K562 (cell line): ENCODE measurements around the gene SORCS2. TPM values are rescaled to one million over a fixed set of nuclear protein-coding genes. Genes with fewer than 3 reads are reported as not detected.

Source experiments
- ATAC-seq: fragments of 200-7000 bp; cut with Tn5 transposase; 3 replicates; pipeline ENCODE4 v1.9.1; 2020; ENCODE audit warnings: moderate library complexity
- BruUV-seq: library from RNA; stranded (reverse); fragments of 400-500 nt; replicated peaks from 2 replicates; lab custom pipeline; 2021; lab: Mats Ljungman, UMichigan
- CTCF ChIA-PET: fragments of 300-600 bp; formaldehyde crosslinking; extraction: SDS; loops from one replicate; lab custom pipeline; 2021; ENCODE audit warnings: low intra/inter-chr PET ratio; lab: Yijun Ruan, JAX
- POLR2A ChIA-PET: fragments of 300-600, 350-650 bp; sonication (Branson Sonifier 250); formaldehyde crosslinking; extraction: SDS; loops from one replicate; lab custom pipeline; 2021; ENCODE audit warnings: antibody characterized with exemption, inconsistent platforms; lab: Yijun Ruan, JAX
- DNase-seq, 4 experiments: peaks; one replicate each; pipeline versions ENCODE4 v3.0.0 to v3.0.0-alpha.2; 2011 to 2018; ENCODE audit warnings: low spot score in 3 of 4, mixed read lengths in 3 of 4; ENCODE audit errors: extremely low read depth in 1 of 4
- FAIRE-seq: peaks from 2 replicates; lab custom pipeline; 2011; peaks lifted over from hg19 to GRCh38; lab: Jason Lieb, UNC
- H2AFZ ChIP-seq: 2 replicates; pipeline ENCODE4 v1.6.0; 2011; ENCODE audit warnings: low read depth, low read length, control low read depth, inconsistent platforms
- H3K27ac ChIP-seq: fragments of 200-600 bp; 3 replicates; pipeline ENCODE4 v1.8.0; 2011; ENCODE audit warnings: low read depth, mild to moderate bottlenecking, control low read depth, inconsistent platforms, low read length, moderate library complexity, mixed read lengths; ENCODE audit errors: extremely low read depth
- H3K27me3 ChIP-seq, 2 experiments: fragments of 300-600 bp in 1 of 2; 2 replicates in 1 of 2; 3 replicates in 1 of 2; pipeline versions ENCODE4 v1.6.0 to v1.8.0; 2011; ENCODE audit warnings: inconsistent platforms in 2 of 2, low read length in 2 of 2, mild to moderate bottlenecking in 1 of 2, mixed read lengths in 1 of 2, moderate library complexity in 1 of 2; ENCODE audit not compliant: control insufficient read depth in 2 of 2, insufficient read depth in 2 of 2
- H3K36me3 ChIP-seq: fragments of 300-600 bp; 3 replicates; pipeline ENCODE4 v1.8.0; 2011; ENCODE audit warnings: mild to moderate bottlenecking, low read length, inconsistent platforms; ENCODE audit not compliant: control insufficient read depth, insufficient read depth
- H3K4me1 ChIP-seq, 2 experiments: fragments of 200-600 bp in 1 of 2; replicated peaks in 1 of 2; 2 replicates in 1 of 2; 3 replicates in 1 of 2; pipeline versions ENCODE4 v1.5.1 to v1.8.0; 2011; ENCODE audit warnings: inconsistent platforms in 2 of 2, low read length in 2 of 2, mild to moderate bottlenecking in 1 of 2, mixed read lengths in 1 of 2, moderate library complexity in 1 of 2; ENCODE audit not compliant: control insufficient read depth in 2 of 2, insufficient read depth in 2 of 2
- H3K4me2 ChIP-seq: 2 replicates; pipeline ENCODE4 v1.6.1; 2011; ENCODE audit warnings: low read length, control low read depth, inconsistent platforms, mixed read lengths; ENCODE audit not compliant: insufficient read depth
- H3K4me3 ChIP-seq: fragments of 200-600 bp; sonication (generic), shearing (Covaris generic); 2 replicates; pipeline ENCODE4 v1.5.1; 2016; ENCODE audit warnings: control low read depth, inconsistent platforms
- H3K79me2 ChIP-seq: fragments of 200-600 bp; 3 replicates; pipeline ENCODE4 v1.8.0; 2011; ENCODE audit warnings: low read length, inconsistent platforms; ENCODE audit not compliant: control insufficient read depth, insufficient read depth
- H3K9ac ChIP-seq, 2 experiments: 2 replicates each; pipeline versions ENCODE4 v1.6.0 to v1.6.1; 2011; ENCODE audit warnings: low read depth in 2 of 2, low read length in 2 of 2, control low read depth in 1 of 2, inconsistent platforms in 1 of 2, mild to moderate bottlenecking in 1 of 2, mixed read lengths in 1 of 2; ENCODE audit not compliant: insufficient read depth in 1 of 2
- H3K9me1 ChIP-seq: one replicate; pipeline ENCODE4 v1.6.0; 2011; ENCODE audit warnings: inconsistent platforms, mild to moderate bottlenecking, low read length, moderate library complexity; ENCODE audit not compliant: control insufficient read depth, insufficient read depth
- H3K9me3 ChIP-seq: replicated peaks from 2 replicates; pipeline ENCODE4 v1.5.1; 2011; ENCODE audit warnings: low read depth, low read length, inconsistent platforms; ENCODE audit not compliant: control insufficient read depth, insufficient read depth
- H4K20me1 ChIP-seq: replicated peaks from 2 replicates; pipeline ENCODE4 v1.6.1; 2011; ENCODE audit warnings: low read length, inconsistent platforms, mixed read lengths; ENCODE audit not compliant: control insufficient read depth, insufficient read depth
- KLF6 ChIP-seq: fragments of 250-450 bp; sonication (Bioruptor Pico); IDR thresholded peaks from 2 replicates; pipeline ENCODE4 v1.4.0; 2020; ENCODE audit warnings: mild to moderate bottlenecking, moderate library complexity, borderline replicate concordance
- SREBF1 ChIP-seq: fragments of 150-350 bp; IDR thresholded peaks from 2 replicates; pipeline ENCODE4 v1.6.1; 2014; ENCODE audit warnings: antibody characterized with exemption, low read depth, low read length, borderline replicate concordance
- SRSF1 ChIP-seq: fragments of 200-400 bp; formaldehyde crosslinking; IDR thresholded peaks from 2 replicates; pipeline ENCODE4 v1.6.1; 2017; ENCODE audit warnings: mild to moderate bottlenecking, low read depth, low read length, moderate library complexity
- STAG1 ChIP-seq: sonication (generic); formaldehyde crosslinking; IDR thresholded peaks from 2 replicates; pipeline ENCODE4 v1.5.0; 2020; ENCODE audit warnings: missing genetic modification reagents, borderline replicate concordance
- XRCC3 ChIP-seq: fragments of 450-650 bp; IDR thresholded peaks from 2 replicates; pipeline ENCODE4 v1.6.1; 2017; ENCODE audit warnings: mild to moderate bottlenecking, moderate library complexity
- ZBTB8A ChIP-seq: fragments of 450-650 bp; IDR thresholded peaks from 2 replicates; pipeline ENCODE4 v1.6.1; 2018; ENCODE audit warnings: mild to moderate bottlenecking, moderate library complexity; ENCODE audit not compliant: partially characterized antibody
- ZNF24 ChIP-seq: fragments of 450-650 bp; IDR thresholded peaks from 2 replicates; pipeline ENCODE4 v1.6.1; 2016
- WGBS: fragments of 100-300 bp; shearing (Covaris generic); methylation state at CpG from one replicate; pipeline ENCODE4 v1.1.6; 2016; ENCODE audit warnings: low coverage, mixed read lengths; ENCODE audit not compliant: insufficient coverage; ENCODE audit errors: missing lambda C conversion rate; 5-methylcytosine and 5-hydroxymethylcytosine counted together
- in situ Hi-C: fragments of 300-500 bp; cut with MboI; formaldehyde crosslinking; loops from 4 replicates; pipeline ENCODE4 v1.15.0; 2018; ENCODE audit warnings: inconsistent platforms, mixed read lengths
- intact Hi-C: fragments of 100-400 bp; cut with micrococcal nuclease; formaldehyde crosslinking; loops from 2 replicates; pipeline ENCODE4 v1.14.2; 2022
- polyA plus RNA-seq, 8 experiments: library from polyadenylated mRNA; depleted of rRNA in 4 of 8; stranded (reverse) in 5 of 8; unstranded in 3 of 8; fragments of >200 nt; fragmentation: Nextera tagmentation in 2 of 8; fragmentation: Illumina TruSeq in 1 of 8; extraction: Ambion mirVana in 2 of 8; extraction: Trizol in 1 of 8; gene quantifications; 2 replicates each; pipeline versions ENCODE4 v1.2.1 to v1.2.3, GENCODE V29; 2011 to 2014; ENCODE audit warnings: inconsistent platforms in 1 of 8, missing spikeins in 1 of 8
- total RNA-seq, 7 experiments: library from RNA; depleted of rRNA in 6 of 7; stranded (reverse); fragments of >200 nt in 6 of 7; fragmentation: Illumina TruSeq in 2 of 7; extraction: Trizol in 2 of 7; gene quantifications; 2 replicates each; pipeline versions ENCODE4 v1.2.1 to v1.2.3, GENCODE V29; 2011 to 2021; ENCODE audit warnings: low replicate concordance in 1 of 7
- TF ChIP-seq, protein P1 (sequence below): IDR thresholded peaks from 3 replicates; pipeline ENCODE4 v1.6.1; 2011; ENCODE audit warnings: borderline replicate concordance, mild to moderate bottlenecking; ENCODE audit not compliant: insufficient read length, insufficient read depth
- TF ChIP-seq, protein P2 (sequence below): fragments of 250-450 bp; sonication (Bioruptor Pico); IDR thresholded peaks from 2 replicates; pipeline ENCODE4 v1.5.0; 2021
- TF ChIP-seq, protein P3 (sequence below): sonication (generic); formaldehyde crosslinking; IDR thresholded peaks from 2 replicates; pipeline ENCODE4 v1.8.1; 2023; ENCODE audit warnings: mild to moderate bottlenecking, missing genetic modification reagents
- TF ChIP-seq, protein P4 (sequence below): fragments of 250-450 bp; sonication (Bioruptor Pico); IDR thresholded peaks from 2 replicates; pipeline ENCODE4 v1.5.1; 2021; ENCODE audit warnings: mild to moderate bottlenecking
- TF ChIP-seq, protein P5 (sequence below): sonication (generic); formaldehyde crosslinking; IDR thresholded peaks from 2 replicates; pipeline ENCODE4 v1.8.0; 2023; ENCODE audit warnings: missing genetic modification reagents, mild to moderate bottlenecking, borderline replicate concordance

The SORCS2 gene
- total and polyA plus RNA-seq, 9 of the 15 experiments (the other 6 are each of a cell fraction or from before 2014, with no cell fraction given): not detected

DNA sequence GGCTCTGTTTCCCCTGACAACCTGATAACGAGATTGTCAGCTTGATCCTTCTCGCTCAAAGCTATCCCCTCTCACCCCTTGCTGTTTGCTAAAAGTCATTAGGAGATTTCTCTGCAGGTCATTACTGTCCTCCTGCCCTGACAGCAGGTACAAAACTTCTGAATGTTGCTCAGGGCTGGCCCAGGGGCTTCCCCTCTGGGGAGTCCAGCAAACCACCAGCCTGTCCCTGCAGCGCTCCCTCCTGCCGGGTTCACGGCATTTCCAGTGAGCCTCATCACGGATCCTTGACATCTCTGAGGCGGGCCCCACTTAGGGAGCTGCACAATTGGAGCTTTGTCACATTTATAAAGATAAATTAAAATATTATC, 5.2 kb upstream of the SORCS2 start:
- no peak overlapping the region for H3K9ac ChIP-seq
- H3K36me3 ChIP-seq: no peaks in the 10 kb centered on the region
- H3K79me2 ChIP-seq: no peaks in the 10 kb centered on the region
- WGBS: 0% methylated on average over 7 of the region's 7 CpGs
- H3K27ac ChIP-seq: no peak overlapping the region
- H3K27me3 ChIP-seq: peaks cover 23 to 49% of the 10 kb centered on the region in 2 experiments; a peak in 4 of 5 replicates
- no peaks in the 10 kb centered on the region for H3K9me1 ChIP-seq
- intact Hi-C loops: no loop called here
- CTCF ChIA-PET: no interaction called here
- H4K20me1 ChIP-seq: peaks cover 14% of the 10 kb centered on the region; the same call in 1 of the 2 replicates
- peak; percentile 45; the same call in 2 of the 3 replicates for ATAC-seq
- H3K4me2 ChIP-seq: no peak overlapping the region
- H3K4me1 ChIP-seq: peaks cover 0 to 4% of the 10 kb centered on the region in 2 experiments; a peak in 2 of 5 replicates
- no peak for DNase-seq
- FAIRE-seq: no peak
- in situ Hi-C loops: no loop called here
- no TSS peak for BruUV-seq
- H3K9me3 ChIP-seq: no peaks in the 10 kb centered on the region
- H3K4me3 ChIP-seq: no peak overlapping the region
- no peak overlapping the region for H2AFZ ChIP-seq
- POLR2A ChIA-PET: no interaction called here
- TF ChIP-seq, protein P1, sequence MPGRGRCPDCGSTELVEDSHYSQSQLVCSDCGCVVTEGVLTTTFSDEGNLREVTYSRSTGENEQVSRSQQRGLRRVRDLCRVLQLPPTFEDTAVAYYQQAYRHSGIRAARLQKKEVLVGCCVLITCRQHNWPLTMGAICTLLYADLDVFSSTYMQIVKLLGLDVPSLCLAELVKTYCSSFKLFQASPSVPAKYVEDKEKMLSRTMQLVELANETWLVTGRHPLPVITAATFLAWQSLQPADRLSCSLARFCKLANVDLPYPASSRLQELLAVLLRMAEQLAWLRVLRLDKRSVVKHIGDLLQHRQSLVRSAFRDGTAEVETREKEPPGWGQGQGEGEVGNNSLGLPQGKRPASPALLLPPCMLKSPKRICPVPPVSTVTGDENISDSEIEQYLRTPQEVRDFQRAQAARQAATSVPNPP: no peak
- TF ChIP-seq, protein P2, sequence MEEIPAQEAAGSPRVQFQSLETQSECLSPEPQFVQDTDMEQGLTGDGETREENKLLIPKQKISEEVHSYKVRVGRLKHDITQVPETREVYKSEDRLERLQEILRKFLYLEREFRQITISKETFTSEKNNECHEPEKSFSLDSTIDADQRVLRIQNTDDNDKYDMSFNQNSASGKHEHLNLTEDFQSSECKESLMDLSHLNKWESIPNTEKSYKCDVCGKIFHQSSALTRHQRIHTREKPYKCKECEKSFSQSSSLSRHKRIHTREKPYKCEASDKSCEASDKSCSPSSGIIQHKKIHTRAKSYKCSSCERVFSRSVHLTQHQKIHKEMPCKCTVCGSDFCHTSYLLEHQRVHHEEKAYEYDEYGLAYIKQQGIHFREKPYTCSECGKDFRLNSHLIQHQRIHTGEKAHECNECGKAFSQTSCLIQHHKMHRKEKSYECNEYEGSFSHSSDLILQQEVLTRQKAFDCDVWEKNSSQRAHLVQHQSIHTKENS (CRISPR knock-in tag): no peak
- TF ChIP-seq, protein P3, sequence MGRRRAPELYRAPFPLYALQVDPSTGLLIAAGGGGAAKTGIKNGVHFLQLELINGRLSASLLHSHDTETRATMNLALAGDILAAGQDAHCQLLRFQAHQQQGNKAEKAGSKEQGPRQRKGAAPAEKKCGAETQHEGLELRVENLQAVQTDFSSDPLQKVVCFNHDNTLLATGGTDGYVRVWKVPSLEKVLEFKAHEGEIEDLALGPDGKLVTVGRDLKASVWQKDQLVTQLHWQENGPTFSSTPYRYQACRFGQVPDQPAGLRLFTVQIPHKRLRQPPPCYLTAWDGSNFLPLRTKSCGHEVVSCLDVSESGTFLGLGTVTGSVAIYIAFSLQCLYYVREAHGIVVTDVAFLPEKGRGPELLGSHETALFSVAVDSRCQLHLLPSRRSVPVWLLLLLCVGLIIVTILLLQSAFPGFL: no peak
- TF ChIP-seq KLF6 (no peak), SRSF1 (no peak), XRCC3 (no peak), STAG1 (CRISPR knock-in tag) (no peak), SREBF1 (no peak), ZNF24 (no peak), ZBTB8A (no peak)
- TF ChIP-seq, protein P4, sequence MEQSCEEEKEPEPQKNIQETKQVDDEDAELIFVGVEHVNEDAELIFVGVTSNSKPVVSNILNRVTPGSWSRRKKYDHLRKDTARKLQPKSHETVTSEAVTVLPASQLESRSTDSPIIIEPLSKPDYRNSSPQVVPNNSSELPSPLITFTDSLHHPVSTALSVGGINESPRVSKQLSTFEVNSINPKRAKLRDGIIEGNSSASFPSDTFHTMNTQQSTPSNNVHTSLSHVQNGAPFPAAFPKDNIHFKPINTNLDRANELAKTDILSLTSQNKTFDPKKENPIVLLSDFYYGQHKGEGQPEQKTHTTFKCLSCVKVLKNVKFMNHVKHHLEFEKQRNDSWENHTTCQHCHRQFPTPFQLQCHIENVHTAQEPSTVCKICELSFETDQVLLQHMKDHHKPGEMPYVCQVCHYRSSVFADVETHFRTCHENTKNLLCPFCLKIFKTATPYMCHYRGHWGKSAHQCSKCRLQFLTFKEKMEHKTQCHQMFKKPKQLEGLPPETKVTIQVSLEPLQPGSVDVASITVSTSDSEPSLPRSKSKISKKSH (CRISPR knock-in tag): no peak
- TF ChIP-seq, protein P5, sequence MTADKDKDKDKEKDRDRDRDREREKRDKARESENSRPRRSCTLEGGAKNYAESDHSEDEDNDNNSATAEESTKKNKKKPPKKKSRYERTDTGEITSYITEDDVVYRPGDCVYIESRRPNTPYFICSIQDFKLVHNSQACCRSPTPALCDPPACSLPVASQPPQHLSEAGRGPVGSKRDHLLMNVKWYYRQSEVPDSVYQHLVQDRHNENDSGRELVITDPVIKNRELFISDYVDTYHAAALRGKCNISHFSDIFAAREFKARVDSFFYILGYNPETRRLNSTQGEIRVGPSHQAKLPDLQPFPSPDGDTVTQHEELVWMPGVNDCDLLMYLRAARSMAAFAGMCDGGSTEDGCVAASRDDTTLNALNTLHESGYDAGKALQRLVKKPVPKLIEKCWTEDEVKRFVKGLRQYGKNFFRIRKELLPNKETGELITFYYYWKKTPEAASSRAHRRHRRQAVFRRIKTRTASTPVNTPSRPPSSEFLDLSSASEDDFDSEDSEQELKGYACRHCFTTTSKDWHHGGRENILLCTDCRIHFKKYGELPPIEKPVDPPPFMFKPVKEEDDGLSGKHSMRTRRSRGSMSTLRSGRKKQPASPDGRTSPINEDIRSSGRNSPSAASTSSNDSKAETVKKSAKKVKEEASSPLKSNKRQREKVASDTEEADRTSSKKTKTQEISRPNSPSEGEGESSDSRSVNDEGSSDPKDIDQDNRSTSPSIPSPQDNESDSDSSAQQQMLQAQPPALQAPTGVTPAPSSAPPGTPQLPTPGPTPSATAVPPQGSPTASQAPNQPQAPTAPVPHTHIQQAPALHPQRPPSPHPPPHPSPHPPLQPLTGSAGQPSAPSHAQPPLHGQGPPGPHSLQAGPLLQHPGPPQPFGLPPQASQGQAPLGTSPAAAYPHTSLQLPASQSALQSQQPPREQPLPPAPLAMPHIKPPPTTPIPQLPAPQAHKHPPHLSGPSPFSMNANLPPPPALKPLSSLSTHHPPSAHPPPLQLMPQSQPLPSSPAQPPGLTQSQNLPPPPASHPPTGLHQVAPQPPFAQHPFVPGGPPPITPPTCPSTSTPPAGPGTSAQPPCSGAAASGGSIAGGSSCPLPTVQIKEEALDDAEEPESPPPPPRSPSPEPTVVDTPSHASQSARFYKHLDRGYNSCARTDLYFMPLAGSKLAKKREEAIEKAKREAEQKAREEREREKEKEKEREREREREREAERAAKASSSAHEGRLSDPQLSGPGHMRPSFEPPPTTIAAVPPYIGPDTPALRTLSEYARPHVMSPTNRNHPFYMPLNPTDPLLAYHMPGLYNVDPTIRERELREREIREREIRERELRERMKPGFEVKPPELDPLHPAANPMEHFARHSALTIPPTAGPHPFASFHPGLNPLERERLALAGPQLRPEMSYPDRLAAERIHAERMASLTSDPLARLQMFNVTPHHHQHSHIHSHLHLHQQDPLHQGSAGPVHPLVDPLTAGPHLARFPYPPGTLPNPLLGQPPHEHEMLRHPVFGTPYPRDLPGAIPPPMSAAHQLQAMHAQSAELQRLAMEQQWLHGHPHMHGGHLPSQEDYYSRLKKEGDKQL (CRISPR knock-in tag): no peak
